Esophagus squamous epithelium (tissue), 5 donors: ENCODE data around the gene RABL2B. TPM values are rescaled to one million over a fixed set of nuclear protein-coding genes. Genes with fewer than 3 reads are reported as not detected.

ENCODE experiments used
- DNase-seq: peaks from one replicate; lab custom pipeline; 2025; lab: John Stamatoyannopoulos, UW
- H3K27ac ChIP-seq, 4 donors: fragments of 200-600 bp; sonication (generic); one replicate each; pipeline ENCODE4 v1.5.1; 2016 to 2019; ENCODE audit warnings: mild to moderate bottlenecking in 1 of 4
- H3K27me3 ChIP-seq, 4 donors: fragments of 200-600 bp; sonication (generic); 1 replicate in 3 of 4; 2 replicates in 1 of 4; pipeline versions ENCODE4 v1.5.1 to v1.6.0; 2017 to 2021; ENCODE audit warnings: antibody characterized with exemption in 1 of 4
- H3K36me3 ChIP-seq, 3 donors: fragments of 200-600 bp; sonication (generic); one replicate each; pipeline ENCODE4 v1.5.1; 2016 to 2019
- H3K4me1 ChIP-seq, 3 donors: fragments of 200-600 bp; sonication (generic); one replicate each; pipeline ENCODE4 v1.5.1; 2017 to 2019
- H3K4me3 ChIP-seq, 4 donors: fragments of 200-600 bp; sonication (generic); 1 replicate in 3 of 4; 2 replicates in 1 of 4; pipeline ENCODE4 v1.5.1; 2016 to 2019; ENCODE audit warnings: mild to moderate bottlenecking in 2 of 4, moderate library complexity in 1 of 4
- H3K9me3 ChIP-seq, 3 donors: fragments of 200-600 bp; sonication (generic); one replicate each; pipeline ENCODE4 v1.5.1; 2016 to 2019
- POLR2A ChIP-seq, 4 donors: fragments of 450-650 bp; IDR thresholded peaks; one replicate each; pipeline ENCODE4 v1.6.1; 2017; ENCODE audit warnings: antibody characterized with exemption in 4 of 4, mild to moderate bottlenecking in 4 of 4, moderate library complexity in 3 of 4
- whole genome bisulfite sequencing, 2 donors: methylation state at CpG; one replicate each; pipeline ENCODE4 v1.1.5; 2018; 5-methylcytosine and 5-hydroxymethylcytosine counted together
- intact Hi-C: fragments of 100-400 bp; cut with DNase I; formaldehyde crosslinking; loops from one replicate; pipeline ENCODE4 v1.15.0; 2022
- total RNA-seq, 4 donors: library from RNA; depleted of rRNA; stranded (reverse); fragments of >200 nt; gene quantifications; one replicate each; pipeline ENCODE4 v1.1.0, GENCODE V29; 2016
- TF ChIP-seq, protein P1 (sequence below), 6 experiments: fragments of 450-650 bp in 4 of 6; fragments of 200-600 bp in 2 of 6; sonication (generic) in 2 of 6; IDR thresholded peaks; one replicate each; pipeline ENCODE4 v1.5.1; 2016 to 2019; ENCODE audit warnings: antibody characterized with exemption in 6 of 6, mild to moderate bottlenecking in 4 of 6, moderate library complexity in 4 of 6
- donor health status: DM: yes; HTN: yes; CAD: no.

The RABL2B gene
- total RNA-seq, 4 donors from 2014 or later: 8.0 to 15.1 (median 10.7) TPM

DNA sequence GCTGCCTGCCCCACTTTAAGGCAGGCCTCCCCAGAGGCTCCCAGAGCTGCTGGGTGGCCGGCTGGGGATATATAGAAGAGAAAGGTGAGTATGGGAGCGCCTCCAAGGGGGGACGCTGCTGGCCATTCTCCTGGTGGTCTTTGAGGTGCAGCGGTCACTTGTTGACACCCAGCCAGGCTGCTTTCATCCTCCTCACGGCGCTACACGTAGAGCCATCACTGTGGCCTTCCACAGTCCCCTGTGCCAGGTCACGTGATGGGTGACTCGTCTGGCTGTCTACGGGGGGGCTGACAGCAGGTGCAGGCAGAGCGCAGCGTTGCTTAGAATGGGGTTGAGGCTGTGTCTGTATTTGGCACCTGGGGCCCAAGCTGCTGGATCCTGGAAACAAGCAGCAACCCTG, 43.5 kb downstream of the RABL2B start:
- peaks cover 0 to 8% (median 0%) of the 10 kb centered on the region in 4 donors for H3K27me3 ChIP-seq
- WGBS, 2 donors: 67 to 100% methylated on average over 2 to 7 of the region's 12 CpGs
- no peak overlapping the region for H3K27ac ChIP-seq
- no peaks in the 10 kb centered on the region for H3K4me1 ChIP-seq
- H3K9me3 ChIP-seq: no peaks in the 10 kb centered on the region
- H3K4me3 ChIP-seq: no peak overlapping the region
- DNase-seq: no peak
- intact Hi-C loops: no loop called here
- TF ChIP-seq, protein P1, sequence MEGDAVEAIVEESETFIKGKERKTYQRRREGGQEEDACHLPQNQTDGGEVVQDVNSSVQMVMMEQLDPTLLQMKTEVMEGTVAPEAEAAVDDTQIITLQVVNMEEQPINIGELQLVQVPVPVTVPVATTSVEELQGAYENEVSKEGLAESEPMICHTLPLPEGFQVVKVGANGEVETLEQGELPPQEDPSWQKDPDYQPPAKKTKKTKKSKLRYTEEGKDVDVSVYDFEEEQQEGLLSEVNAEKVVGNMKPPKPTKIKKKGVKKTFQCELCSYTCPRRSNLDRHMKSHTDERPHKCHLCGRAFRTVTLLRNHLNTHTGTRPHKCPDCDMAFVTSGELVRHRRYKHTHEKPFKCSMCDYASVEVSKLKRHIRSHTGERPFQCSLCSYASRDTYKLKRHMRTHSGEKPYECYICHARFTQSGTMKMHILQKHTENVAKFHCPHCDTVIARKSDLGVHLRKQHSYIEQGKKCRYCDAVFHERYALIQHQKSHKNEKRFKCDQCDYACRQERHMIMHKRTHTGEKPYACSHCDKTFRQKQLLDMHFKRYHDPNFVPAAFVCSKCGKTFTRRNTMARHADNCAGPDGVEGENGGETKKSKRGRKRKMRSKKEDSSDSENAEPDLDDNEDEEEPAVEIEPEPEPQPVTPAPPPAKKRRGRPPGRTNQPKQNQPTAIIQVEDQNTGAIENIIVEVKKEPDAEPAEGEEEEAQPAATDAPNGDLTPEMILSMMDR (IDR thresholded peaks at IDR 0.05): no peak
- TF ChIP-seq POLR2A (IDR thresholded peaks at IDR 0.05): no peak
- no peaks in the 10 kb centered on the region for H3K36me3 ChIP-seq

DNA sequence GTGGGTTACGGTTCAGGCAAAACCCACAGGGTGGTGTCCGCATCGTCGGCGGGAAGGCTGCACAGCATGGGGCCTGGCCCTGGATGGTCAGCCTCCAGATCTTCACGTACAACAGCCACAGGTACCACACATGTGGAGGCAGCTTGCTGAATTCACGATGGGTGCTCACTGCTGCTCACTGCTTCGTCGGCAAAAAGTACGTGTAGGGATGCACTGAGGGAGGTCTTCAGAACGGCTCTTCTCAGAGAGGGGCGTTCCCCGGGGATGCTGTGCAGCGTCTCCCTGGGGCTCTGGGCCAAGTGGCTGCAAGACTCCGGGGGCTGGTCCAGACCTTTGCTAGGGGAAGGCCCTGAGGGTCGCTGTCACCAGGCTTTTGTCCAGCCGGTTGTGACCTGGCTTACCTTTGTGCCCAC, 44.2 kb downstream of the RABL2B start:
- Histone ChIP-seq H3K9me3 (no peaks in the 10 kb centered on the region), H3K27ac (no peak overlapping the region), H3K27me3 (peaks cover 0 to 8% (median 0%) of the 10 kb centered on the region in 4 donors), H3K36me3 (no peaks in the 10 kb centered on the region), H3K4me1 (no peaks in the 10 kb centered on the region), H3K4me3 (no peak overlapping the region)
- no peak for DNase-seq
- intact Hi-C loops: no loop called here
- WGBS, 2 donors: 65 to 73% methylated on average over 2 to 5 of the region's 17 CpGs
- TF ChIP-seq, protein P1 (IDR thresholded peaks at IDR 0.05): no peak
- TF ChIP-seq POLR2A (IDR thresholded peaks at IDR 0.05): no peak

DNA sequence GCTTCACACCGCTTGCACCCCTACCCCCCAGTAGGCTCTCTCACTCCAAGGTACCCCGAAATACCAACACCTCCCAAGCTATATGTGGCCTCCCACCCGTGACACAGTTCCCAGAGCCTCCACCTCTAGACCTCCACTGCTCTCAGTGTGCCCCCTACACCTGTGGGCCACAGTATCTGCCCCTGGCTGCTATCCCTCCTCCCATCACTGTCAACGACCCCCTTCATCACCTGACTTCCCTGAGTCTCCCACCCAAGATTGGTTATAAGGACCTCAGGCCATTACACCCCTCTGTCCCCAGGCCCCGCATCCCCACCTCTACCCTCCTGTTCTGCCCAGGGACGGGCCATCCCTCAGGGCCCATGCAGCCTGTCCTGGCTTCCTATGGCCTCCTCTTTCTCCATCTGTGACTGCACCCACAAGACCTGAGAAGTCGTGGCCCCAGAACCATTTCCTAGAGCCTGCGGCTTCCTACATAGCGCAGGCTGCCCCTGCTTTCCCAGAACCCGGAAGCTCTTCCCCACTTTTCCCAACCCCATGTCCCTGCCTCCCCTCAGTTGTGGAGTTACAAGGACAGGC, 44.7 kb downstream of the RABL2B start:
- Histone ChIP-seq H3K36me3 (no peaks in the 10 kb centered on the region), H3K27ac (no peak overlapping the region), H3K4me3 (no peak overlapping the region), H3K27me3 (peaks cover 0 to 8% (median 0%) of the 10 kb centered on the region in 4 donors), H3K9me3 (no peaks in the 10 kb centered on the region), H3K4me1 (peaks cover 0 to 1% (median 0%) of the 10 kb centered on the region in 3 donors)
- TF ChIP-seq POLR2A (IDR thresholded peaks at IDR 0.05): no peak
- TF ChIP-seq, protein P1 (IDR thresholded peaks at IDR 0.05): no peak
- WGBS, 2 donors: 79 to 85% methylated on average over 9 to 10 of the region's 10 CpGs
- no peak for DNase-seq
- intact Hi-C loops: no loop called here

DNA sequence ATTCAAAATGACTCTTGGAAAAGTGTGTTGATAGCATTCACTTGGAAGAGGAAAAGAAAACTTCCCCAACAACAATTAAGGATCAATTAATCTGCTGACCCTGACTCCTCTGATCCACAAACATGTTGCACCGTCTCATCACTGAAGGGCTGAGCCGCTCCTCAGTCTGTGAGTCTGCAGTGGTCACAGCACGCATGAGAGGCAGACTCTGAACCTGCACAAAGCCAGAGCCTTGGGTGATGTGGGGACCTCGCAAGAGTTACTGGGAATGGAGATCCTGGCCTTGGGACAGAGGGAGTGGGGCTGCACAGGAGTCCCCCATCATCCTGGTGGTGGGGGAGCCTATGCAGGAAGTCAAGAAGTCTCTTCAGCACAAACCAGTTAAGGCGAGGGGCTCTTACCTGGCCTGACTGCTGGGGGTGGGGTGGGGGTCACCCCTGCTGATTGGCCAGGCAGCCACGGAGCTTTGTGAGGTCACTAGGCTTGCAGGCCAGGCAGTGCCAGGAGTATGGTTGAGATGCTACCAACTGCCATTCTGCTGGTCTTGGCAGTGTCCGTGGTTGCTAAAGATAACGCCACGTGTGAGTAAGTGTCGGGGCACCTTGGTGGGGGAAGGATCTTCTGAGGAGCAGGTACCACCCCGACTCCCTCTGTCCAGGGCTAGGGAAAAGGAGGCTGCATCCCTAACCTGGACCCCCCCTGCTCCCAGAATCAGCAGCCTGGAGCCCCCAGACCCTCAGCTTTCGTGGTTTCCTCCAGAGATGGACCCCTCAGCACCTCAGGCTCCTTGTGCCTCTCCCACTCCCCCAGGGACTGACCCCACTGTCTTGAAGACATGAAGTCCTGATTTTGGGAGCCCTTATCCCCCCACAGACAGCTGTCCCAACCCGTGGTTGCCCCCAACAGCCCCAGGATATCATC, 45.4 kb downstream of the RABL2B start, which contains the start of gene ACR:
TSS of gene ACR (plus strand) at position 477 of the 921 bp plus-strand sequence. CDS start at position 509, 32 bp downstream.
- no peak for TF ChIP-seq POLR2A (IDR thresholded peaks at IDR 0.05)
- TF ChIP-seq, protein P1 (IDR thresholded peaks at IDR 0.05): no peak
- no peaks in the 10 kb centered on the region for H3K9me3 ChIP-seq
- intact Hi-C loops: no loop called here
- no peak within 1 kb of the TSS for H3K4me3 ChIP-seq
- DNase-seq: no peak
- H3K27me3 ChIP-seq: peaks cover 0 to 8% (median 0%) of the 10 kb centered on the region in 4 donors
- 74 to 81% methylated on average over 8 to 11 of the region's 13 CpGs for WGBS, 2 donors
- H3K27ac ChIP-seq: no peak within 1 kb of the TSS
- no peaks in the 10 kb centered on the region for H3K36me3 ChIP-seq
- peaks cover 0 to 9% (median 0%) of the 10 kb centered on the region in 3 donors for H3K4me1 ChIP-seq

DNA sequence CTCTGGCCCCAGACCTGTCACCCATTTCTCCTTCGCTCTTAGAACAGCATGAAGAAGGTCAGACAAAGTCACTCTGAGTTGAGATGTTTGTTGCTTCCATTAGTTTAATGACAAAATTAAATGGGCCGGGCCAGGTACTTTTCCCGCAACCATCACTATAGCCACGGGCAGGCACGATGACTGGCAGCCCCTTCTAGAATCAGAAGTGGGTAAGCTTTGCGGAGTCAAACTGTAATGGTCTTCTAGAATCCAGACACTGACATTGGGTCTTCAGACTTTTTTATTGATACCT, 47.8 kb downstream of the RABL2B start:
- peaks cover 5 to 29% (median 8%) of the 10 kb centered on the region in 3 donors for H3K4me1 ChIP-seq
- peaks cover 0 to 26% (median 0%) of the 10 kb centered on the region in 4 donors for H3K27me3 ChIP-seq
- H3K9me3 ChIP-seq: no peaks in the 10 kb centered on the region
- H3K27ac ChIP-seq: no peak overlapping the region
- no peak for DNase-seq
- H3K4me3 ChIP-seq: no peak overlapping the region
- 72 to 81% methylated on average over 5 to 6 of the region's 6 CpGs for WGBS, 2 donors
- intact Hi-C loops: no loop called here
- TF ChIP-seq POLR2A (IDR thresholded peaks at IDR 0.05): no peak
- TF ChIP-seq, protein P1 (IDR thresholded peaks at IDR 0.05): no peak
- H3K36me3 ChIP-seq: no peaks in the 10 kb centered on the region
